OCI-LY7 (cell line): ENCODE data around the gene DGKB. TPM values are rescaled to one million over a fixed set of nuclear protein-coding genes. Genes with fewer than 3 reads are reported as not detected.

ENCODE experiments used
- BruUV-seq: library from RNA; stranded (reverse); fragments of 400-500 nt; replicated peaks from 2 replicates; lab custom pipeline; 2021; lab: Mats Ljungman, UMichigan
- CTCF ChIA-PET: fragments of 300-600 bp; sonication (Branson Sonifier 250); formaldehyde crosslinking; loops from one replicate; lab custom pipeline; 2022; ENCODE audit warnings: antibody characterized with exemption; ENCODE audit not compliant: unreplicated experiment; lab: Charles Lee
- POLR2A ChIA-PET: fragments of 300-600 bp; sonication (Branson Sonifier 250); formaldehyde crosslinking; loops from one replicate; lab custom pipeline; 2022; ENCODE audit warnings: antibody characterized with exemption; lab: Charles Lee
- DNase-seq: peaks from one replicate; pipeline ENCODE4 v3.0.0-alpha.2; 2015; ENCODE audit warnings: low spot score
- H2AFZ ChIP-seq: fragments of 200-600 bp; sonication (generic), shearing (Covaris generic); 2 replicates; pipeline ENCODE4 v1.6.1; 2014; ENCODE audit warnings: mild to moderate bottlenecking, antibody characterized with exemption, low read length, moderate library complexity
- H3K27ac ChIP-seq: fragments of 200-600 bp; sonication (generic); 2 replicates; pipeline ENCODE4 v1.5.1; 2014; ENCODE audit warnings: mixed run types, low read depth, mild to moderate bottlenecking, moderate library complexity, low read length, inconsistent platforms; ENCODE audit not compliant: poor library complexity, severe bottlenecking
- H3K36me3 ChIP-seq: fragments of 200-600 bp; sonication (generic); 2 replicates; pipeline ENCODE4 v1.6.1; 2014; ENCODE audit warnings: mild to moderate bottlenecking, antibody characterized with exemption, low read length, moderate library complexity, mixed read lengths; ENCODE audit not compliant: insufficient read depth
- H3K4me1 ChIP-seq: fragments of 200-600 bp; sonication (generic); 2 replicates; pipeline ENCODE4 v1.5.1; 2014; ENCODE audit warnings: mild to moderate bottlenecking, low read length; ENCODE audit not compliant: insufficient read depth, poor library complexity, severe bottlenecking
- H3K4me2 ChIP-seq: fragments of 200-600 bp; sonication (generic); 2 replicates; pipeline ENCODE4 v1.6.1; 2014; ENCODE audit warnings: mild to moderate bottlenecking, low read length
- H3K4me3 ChIP-seq: fragments of 200-600 bp; sonication (generic); 2 replicates; pipeline ENCODE4 v1.5.1; 2014; ENCODE audit warnings: mild to moderate bottlenecking, low read depth, low read length; ENCODE audit not compliant: poor library complexity, severe bottlenecking
- H3K79me2 ChIP-seq: fragments of 200-600 bp; sonication (generic); 2 replicates; pipeline ENCODE4 v1.6.1; 2016; ENCODE audit warnings: low read depth, mild to moderate bottlenecking, low read length, moderate library complexity, mixed read lengths; ENCODE audit not compliant: insufficient read depth
- H3K9me2 ChIP-seq: fragments of 200-600 bp; sonication (generic); 2 replicates; pipeline ENCODE4 v1.6.1; 2016; ENCODE audit warnings: mild to moderate bottlenecking, low read length, mixed read lengths; ENCODE audit not compliant: insufficient read depth
- H3K9me3 ChIP-seq: fragments of 200-600 bp; sonication (generic); 2 replicates; pipeline ENCODE4 v1.6.1; 2014; ENCODE audit warnings: mild to moderate bottlenecking, mixed run types, low read length, mixed read lengths
- H4K20me1 ChIP-seq: fragments of 200-600 bp; sonication (generic); 2 replicates; pipeline ENCODE4 v1.6.1; 2014; ENCODE audit warnings: mild to moderate bottlenecking, antibody characterized with exemption, low read length, moderate library complexity, mixed read lengths; ENCODE audit not compliant: insufficient read depth
- CTCF ChIP-seq: fragments of 200-600 bp; sonication (generic); conservative IDR thresholded peaks from 2 replicates; pipeline ENCODE4 v1.5.1; 2014; ENCODE audit warnings: mild to moderate bottlenecking, antibody characterized with exemption, low read length, moderate library complexity, mixed read lengths
- EZH2phosphoT487 ChIP-seq: fragments of 200-600 bp; sonication (generic); IDR thresholded peaks from 2 replicates; pipeline ENCODE4 v1.6.1; 2018; ENCODE audit warnings: low read depth, borderline replicate concordance, mild to moderate bottlenecking, mixed run types, antibody characterized with exemption, low read length, moderate library complexity, mixed read lengths
- intact Hi-C: fragments of 100-400 bp; cut with micrococcal nuclease; formaldehyde crosslinking; loops from one replicate; pipeline ENCODE4 v1.10.0; 2022; ENCODE audit not compliant: unreplicated experiment
- total RNA-seq, 2 experiments: library from RNA; depleted of rRNA in 1 of 2; stranded (reverse); fragments of >200 nt in 1 of 2; shearing (Covaris generic) in 1 of 2; gene quantifications; 2 replicates each; pipeline ENCODE4 v1.2.3, GENCODE V29; 2014 to 2022

Gene DGKB
- total RNA-seq, 2 experiments from 2014 or later = not detected

GRCh38 chr7:14436878-14437277 lies 465.7 kb downstream of the DGKB start:
- ChIA-PET CTCF (no interaction called here), POLR2A (no interaction called here)
- H3K36me3 ChIP-seq = no peaks in the 10 kb centered on the region
- intact Hi-C loops = no loop called here
- no TSS peak for BruUV-seq
- no peaks in the 10 kb centered on the region for H3K79me2 ChIP-seq
- no peak overlapping the region for H3K27ac ChIP-seq
- TF ChIP-seq EZH2phosphoT487 (no peak), CTCF (no peak)
- H3K9me2 ChIP-seq = no peaks in the 10 kb centered on the region
- H3K9me3 ChIP-seq = no peaks in the 10 kb centered on the region
- H2AFZ ChIP-seq = no peak overlapping the region
- no peaks in the 10 kb centered on the region for H4K20me1 ChIP-seq
- no peaks in the 10 kb centered on the region for H3K4me1 ChIP-seq
- H3K4me3 ChIP-seq = no peak overlapping the region
- DNase-seq = no peak
- no peak overlapping the region for H3K4me2 ChIP-seq

GRCh38 chr7:14432924-14433323 lies 469.6 kb downstream of the DGKB start:
- Histone ChIP-seq H3K79me2 (no peaks in the 10 kb centered on the region), H3K4me2 (no peak overlapping the region), H4K20me1 (no peaks in the 10 kb centered on the region), H3K9me3 (no peaks in the 10 kb centered on the region), H3K27ac (no peak overlapping the region), H3K9me2 (no peaks in the 10 kb centered on the region), H3K4me1 (no peaks in the 10 kb centered on the region), H3K4me3 (no peak overlapping the region), H2AFZ (no peak overlapping the region), H3K36me3 (no peaks in the 10 kb centered on the region)
- no peak for TF ChIP-seq CTCF
- no peak for TF ChIP-seq EZH2phosphoT487
- no peak for DNase-seq
- no TSS peak for BruUV-seq
- intact Hi-C loops = no loop called here
- ChIA-PET POLR2A (no interaction called here), CTCF (no interaction called here)

- Histone ChIP-seq H4K20me1 (no peaks in the 10 kb centered on the region), H2AFZ (no peak overlapping the region), H3K9me3 (no peaks in the 10 kb centered on the region), H3K4me1 (no peaks in the 10 kb centered on the region), H3K4me3 (no peak overlapping the region), H3K27ac (no peak overlapping the region), H3K4me2 (no peak overlapping the region), H3K79me2 (no peaks in the 10 kb centered on the region), H3K36me3 (no peaks in the 10 kb centered on the region), H3K9me2 (no peaks in the 10 kb centered on the region)
- no TSS peak for BruUV-seq
- intact Hi-C loops = no loop called here
- DNase-seq = no peak
- CTCF ChIA-PET = no interaction called here
- TF ChIP-seq CTCF (no peak), EZH2phosphoT487 (no peak)
- POLR2A ChIA-PET = interaction anchor here (0.6 kb wide), 1 partner anchor 26 kb away, joined by 3 read pairs; no protein-coding TSS in a partner anchor
Observed at GRCh38 chr7:14430926-14431325, 471.6 kb downstream of the DGKB start.
